Measurements from ENCODE around the gene SMARCAL1. TPM values are rescaled to one million over a fixed set of nuclear protein-coding genes. Genes with fewer than 3 reads are reported as not detected.
A peak's percentile ranks its signal among the peaks of the same experiment; 100 is the strongest.

The SMARCAL1 gene
- total and polyA plus RNA-seq, 3 donors from 2014 or later: 27.3 to 50.2 (median 39.1) TPM

DNA sequence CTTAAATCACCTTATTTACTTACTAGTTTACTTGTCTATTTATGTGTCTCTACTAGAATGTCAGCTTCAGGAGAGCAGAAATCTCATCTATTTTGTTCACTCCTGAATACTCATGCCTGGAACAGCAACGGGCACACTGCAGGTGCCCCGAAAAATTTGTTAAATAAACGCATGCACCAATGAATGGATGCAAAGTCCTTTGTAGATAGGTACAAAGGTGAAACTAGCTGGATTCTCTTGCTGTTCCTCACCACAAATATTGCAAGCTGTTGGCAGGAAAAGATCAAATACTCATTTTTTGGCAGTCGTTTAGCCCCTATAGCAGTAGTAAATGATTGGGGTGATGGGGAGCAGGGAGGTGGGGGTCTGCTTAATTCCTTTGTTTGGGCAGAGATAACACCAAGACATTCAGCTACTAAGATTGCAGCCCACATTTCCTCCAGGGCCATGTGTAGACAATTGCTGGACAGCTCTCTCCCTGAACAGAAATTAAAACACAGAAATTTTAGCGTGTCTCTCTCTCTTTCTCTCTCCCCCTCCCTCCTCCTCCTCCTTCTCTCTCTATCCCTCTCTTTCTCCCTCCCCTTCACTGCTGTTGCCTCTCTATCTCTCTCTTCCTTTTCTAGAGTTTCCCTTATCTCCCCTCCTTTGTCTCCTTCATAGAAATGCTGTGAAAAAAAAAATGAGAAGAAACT lies 45.4 kb upstream of the SMARCAL1 start:
- intact Hi-C loops (cut with DNase I; ENCODE audit: low total_unique reads): no loop called here
- no peak for DNase-seq
- H3K27ac ChIP-seq: no peak overlapping the region
- H3K4me1 ChIP-seq: peaks cover 7% of the 10 kb centered on the region
- H3K27me3 ChIP-seq: no peaks in the 10 kb centered on the region
- TF ChIP-seq CTCF (IDR thresholded peaks at IDR 0.05) (no peak), POLR2A (IDR thresholded peaks at IDR 0.05) (no peak)
- H3K4me3 ChIP-seq: no peak overlapping the region
- no peaks in the 10 kb centered on the region for H3K9me3 ChIP-seq
- WGBS, 2 donors: 55 to 63% methylated on average over 5 of the region's 5 CpGs
- H3K36me3 ChIP-seq (ENCODE audit: low read depth, missing control alignments): no peaks in the 10 kb centered on the region

DNA sequence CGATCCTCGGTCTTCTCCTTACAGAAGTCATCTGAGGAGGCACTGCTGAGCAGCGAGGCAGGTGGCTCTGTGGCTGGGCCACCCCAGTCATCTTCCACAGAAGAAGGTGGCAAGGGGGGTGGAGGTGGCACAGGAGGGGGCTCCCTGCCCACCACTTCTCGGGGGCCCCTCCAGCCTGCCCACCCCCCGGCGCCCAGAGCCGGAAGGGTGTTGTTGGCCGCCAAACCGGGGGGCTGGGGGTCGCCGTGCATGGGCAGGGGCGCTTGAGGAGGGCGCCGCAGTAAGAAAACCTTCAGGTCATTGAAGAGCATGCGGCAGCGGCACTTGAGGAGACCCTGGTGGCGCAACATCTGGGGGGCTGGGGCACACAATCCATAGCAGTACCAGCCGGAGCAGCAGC lies 42.5 kb upstream of the SMARCAL1 start:
- Histone ChIP-seq H3K27me3 (no peaks in the 10 kb centered on the region), H3K4me1 (peaks cover 13% of the 10 kb centered on the region), H3K4me3 (no peak overlapping the region), H3K9me3 (no peaks in the 10 kb centered on the region), H3K27ac (no peak overlapping the region), H3K36me3 (ENCODE audit: low read depth, missing control alignments) (no peaks in the 10 kb centered on the region)
- DNase-seq: no peak
- 60 to 69% methylated on average over 10 to 18 of the region's 18 CpGs for WGBS, 2 donors
- intact Hi-C loops (cut with DNase I; ENCODE audit: low total_unique reads): no loop called here
- TF ChIP-seq POLR2A (IDR thresholded peaks at IDR 0.05) (no peak), CTCF (IDR thresholded peaks at IDR 0.05) (no peak)

GRCh38 chr2:216370961-216371712 lies 41.1 kb upstream of the SMARCAL1 start:
- DNase-seq: no peak
- peaks cover 13% of the 10 kb centered on the region for H3K4me1 ChIP-seq
- WGBS, 2 donors: 1% methylated on average over 20 to 52 of the region's 53 CpGs
- TF ChIP-seq CTCF (IDR thresholded peaks at IDR 0.05): no peak
- no peak for TF ChIP-seq POLR2A (IDR thresholded peaks at IDR 0.05)
- no peaks in the 10 kb centered on the region for H3K9me3 ChIP-seq
- H3K27ac ChIP-seq: no peak overlapping the region
- no peaks in the 10 kb centered on the region for H3K27me3 ChIP-seq
- H3K36me3 ChIP-seq (ENCODE audit: low read depth, missing control alignments): no peaks in the 10 kb centered on the region
- intact Hi-C loops (cut with DNase I; ENCODE audit: low total_unique reads): no loop called here
- H3K4me3 ChIP-seq: peak overlapping the region; percentile 31 to 47

GRCh38 chr2:216371721-216372702 lies 40.3 kb upstream of the SMARCAL1 start, which contains the start of gene MARCHF4:
MARCHF4 (minus strand) TSS chr2:216372483; CDS start chr2:216370260, 2,223 bp downstream.
- Histone ChIP-seq H3K9me3 (no peaks in the 10 kb centered on the region), H3K4me1 (peaks cover 13% of the 10 kb centered on the region), H3K36me3 (ENCODE audit: low read depth, missing control alignments) (no peaks in the 10 kb centered on the region), H3K27me3 (no peaks in the 10 kb centered on the region), H3K4me3 (peak within 1 kb of the TSS; percentile 31 to 47), H3K27ac (no peak within 1 kb of the TSS)
- intact Hi-C loops (cut with DNase I; ENCODE audit: low total_unique reads): no loop called here
- 1% methylated on average over 41 to 60 of the region's 60 CpGs for WGBS, 2 donors
- TF ChIP-seq CTCF (IDR thresholded peaks at IDR 0.05) (no peak), POLR2A (IDR thresholded peaks at IDR 0.05) (no peak)
- DNase-seq: peak; percentile 79
